Glutamatergic neuron (in vitro differentiated cells): ENCODE results near the gene COL4A6. TPM values are rescaled to one million over a fixed set of nuclear protein-coding genes. Genes with fewer than 3 reads are reported as not detected.

Experiments
- DNase-seq: peaks from one replicate; pipeline ENCODE4 v3.0.0; 2022
- H3K27ac Mint-ChIP-seq: one replicate; pipeline ENCODE4 v1.8.0; 2020; ENCODE audit warnings: mild to moderate bottlenecking, mixed read lengths, inconsistent platforms; ENCODE audit not compliant: unreplicated experiment
- H3K27me3 Mint-ChIP-seq: one replicate; pipeline ENCODE4 v1.8.0; 2020; ENCODE audit warnings: mild to moderate bottlenecking, moderate library complexity, mixed read lengths, inconsistent platforms; ENCODE audit not compliant: unreplicated experiment
- H3K36me3 Mint-ChIP-seq: one replicate; pipeline ENCODE4 v1.8.0; 2020; ENCODE audit warnings: mild to moderate bottlenecking, mixed read lengths, inconsistent platforms; ENCODE audit not compliant: unreplicated experiment
- H3K4me1 Mint-ChIP-seq: one replicate; pipeline ENCODE4 v1.8.0; 2020; ENCODE audit warnings: mild to moderate bottlenecking, low read depth, mixed read lengths, inconsistent platforms; ENCODE audit not compliant: unreplicated experiment
- H3K4me3 Mint-ChIP-seq: one replicate; pipeline ENCODE4 v1.8.0; 2020; ENCODE audit warnings: mild to moderate bottlenecking, mixed read lengths, inconsistent platforms; ENCODE audit not compliant: unreplicated experiment
- H3K9me3 Mint-ChIP-seq: one replicate; pipeline ENCODE4 v1.8.0; 2020; ENCODE audit warnings: mild to moderate bottlenecking, moderate library complexity, mixed read lengths, inconsistent platforms; ENCODE audit not compliant: unreplicated experiment
- CTCF ChIP-seq: fragments of 200-600 bp; sonication (generic); IDR thresholded peaks from one replicate; pipeline ENCODE4 v1.5.0; 2021; ENCODE audit not compliant: partially characterized antibody, unreplicated experiment
- total RNA-seq: library from RNA; stranded (reverse); fragmentation: NEBNext Ultra II Directional; extraction: Animal tissue kit (Norgen Biotek cat#: 25700); gene quantifications from one replicate; pipeline ENCODE4 v1.2.1, GENCODE V29; 2021; ENCODE audit not compliant: unreplicated experiment

The COL4A6 gene
- total RNA-seq, 1 donor from 2014 or later: 0.05 TPM

GRCh38 chrX:108307132-108308085 lies 130.8 kb downstream of the COL4A6 start:
- no peak for DNase-seq
- Mint-ChIP-seq H3K9me3 (no peaks in the 10 kb centered on the region), H3K27ac (no peak overlapping the region), H3K36me3 (no peaks in the 10 kb centered on the region), H3K4me3 (no peak overlapping the region), H3K4me1 (no peaks in the 10 kb centered on the region), H3K27me3 (peaks cover 2% of the 10 kb centered on the region)
- TF ChIP-seq CTCF: no peak

- no peak overlapping the region for H3K27ac Mint-ChIP-seq
- H3K27me3 Mint-ChIP-seq: peaks cover 2% of the 10 kb centered on the region
- no peak for TF ChIP-seq CTCF
- H3K4me3 Mint-ChIP-seq: no peak overlapping the region
- DNase-seq: no peak
- H3K9me3 Mint-ChIP-seq: no peaks in the 10 kb centered on the region
- no peaks in the 10 kb centered on the region for H3K4me1 Mint-ChIP-seq
- H3K36me3 Mint-ChIP-seq: no peaks in the 10 kb centered on the region
Measured at GRCh38 chrX:108306086-108306485, 132.1 kb downstream of the COL4A6 start.

GRCh38 chrX:108304757-108305156 lies 133.5 kb downstream of the COL4A6 start:
- H3K9me3 Mint-ChIP-seq: no peaks in the 10 kb centered on the region
- H3K27ac Mint-ChIP-seq: no peak overlapping the region
- no peaks in the 10 kb centered on the region for H3K36me3 Mint-ChIP-seq
- no peak for TF ChIP-seq CTCF
- H3K27me3 Mint-ChIP-seq: peaks cover 2% of the 10 kb centered on the region
- no peak for DNase-seq
- no peaks in the 10 kb centered on the region for H3K4me1 Mint-ChIP-seq
- no peak overlapping the region for H3K4me3 Mint-ChIP-seq

- TF ChIP-seq CTCF: no peak
- H3K36me3 Mint-ChIP-seq: no peaks in the 10 kb centered on the region
- no peak overlapping the region for H3K4me3 Mint-ChIP-seq
- peaks cover 2% of the 10 kb centered on the region for H3K27me3 Mint-ChIP-seq
- no peak overlapping the region for H3K27ac Mint-ChIP-seq
- no peaks in the 10 kb centered on the region for H3K4me1 Mint-ChIP-seq
- DNase-seq: no peak
- no peaks in the 10 kb centered on the region for H3K9me3 Mint-ChIP-seq
Measured at GRCh38 chrX:108304210-108304609, 134.0 kb downstream of the COL4A6 start.

GRCh38 chrX:108303682-108304081 lies 134.5 kb downstream of the COL4A6 start:
- Mint-ChIP-seq H3K4me3 (no peak overlapping the region), H3K36me3 (no peaks in the 10 kb centered on the region), H3K27ac (no peak overlapping the region), H3K4me1 (no peaks in the 10 kb centered on the region), H3K9me3 (no peaks in the 10 kb centered on the region), H3K27me3 (peaks cover 2% of the 10 kb centered on the region)
- no peak for TF ChIP-seq CTCF
- no peak for DNase-seq
